B cell (primary cell): Measurements from ENCODE around the gene SWAP70. TPM values are rescaled to one million over a fixed set of nuclear protein-coding genes. Genes with fewer than 3 reads are reported as not detected.

Experiments used
- ATAC-seq: fragments of 200-7000 bp; cut with Tn5 transposase; one replicate; pipeline ENCODE4 v1.10.0; 2021; ENCODE audit warnings: low read depth, mild to moderate bottlenecking, moderate number of reproducible peaks, moderate library complexity
- CTCF ChIA-PET: fragments of 350-600 bp; sonication (Branson Sonifier 250); formaldehyde crosslinking; loops from one replicate; lab custom pipeline; 2021; ENCODE audit warnings: antibody characterized with exemption, inconsistent platforms; lab: Charles Lee
- POLR2A ChIA-PET: fragments of 350-600 bp; sonication (Branson Sonifier 250); formaldehyde crosslinking; loops from one replicate; lab custom pipeline; 2021; ENCODE audit warnings: antibody characterized with exemption; lab: Charles Lee
- DNase-seq: peaks from one replicate; pipeline ENCODE4 v3.0.0; 2013
- H2AFZ ChIP-seq: 2 replicates; pipeline ENCODE4 v1.6.1; 2012; ENCODE audit warnings: mild to moderate bottlenecking, low read depth, low read length; ENCODE audit not compliant: insufficient read depth, poor library complexity, severe bottlenecking
- H3K27ac ChIP-seq, 2 donors: 1 replicate in 1 of 2; 2 replicates in 1 of 2; pipeline ENCODE4 v1.5.1; 2012 to 2013; ENCODE audit warnings: low read length in 2 of 2, mild to moderate bottlenecking in 2 of 2, moderate library complexity in 1 of 2
- H3K27me3 ChIP-seq, 4 experiments: fragments of 200-600 bp in 1 of 4; sonication (generic) in 1 of 4; replicated peaks in 1 of 4; 1 replicate in 2 of 4; 2 replicates in 2 of 4; pipeline versions ENCODE4 v1.6.1 to v1.7.0; 2013 to 2016; ENCODE audit warnings: low read length in 3 of 4, mild to moderate bottlenecking in 2 of 4, mixed read lengths in 1 of 4, moderate library complexity in 1 of 4; ENCODE audit not compliant: insufficient read depth in 4 of 4, control insufficient read depth in 3 of 4; ENCODE audit errors: control extremely low read depth in 1 of 4
- H3K36me3 ChIP-seq, 2 experiments: replicated peaks in 1 of 2; 1 replicate in 1 of 2; 2 replicates in 1 of 2; pipeline versions ENCODE4 v1.6.1 to v1.7.1; 2013; ENCODE audit warnings: low read length in 1 of 2; ENCODE audit not compliant: insufficient read depth in 2 of 2, control insufficient read depth in 1 of 2; ENCODE audit errors: control extremely low read depth in 1 of 2, extremely low read depth in 1 of 2
- H3K4me1 ChIP-seq, 2 donors: fragments of 200-600 bp in 1 of 2; sonication (generic) in 1 of 2; 1 replicate in 1 of 2; 2 replicates in 1 of 2; pipeline versions ENCODE4 v1.5.1 to v1.6.1; 2013 to 2017; ENCODE audit warnings: low read length in 2 of 2; ENCODE audit not compliant: control insufficient read depth in 2 of 2, insufficient read depth in 2 of 2
- H3K4me2 ChIP-seq: replicated peaks from 2 replicates; pipeline ENCODE3; 2012; ENCODE audit warnings: mild to moderate bottlenecking, low read depth, low read length; ENCODE audit not compliant: poor library complexity, severe bottlenecking
- H3K4me3 ChIP-seq, 5 experiments: fragments of 200-600 bp in 1 of 5; sonication (generic) in 1 of 5; 1 replicate in 3 of 5; 2 replicates in 2 of 5; pipeline versions ENCODE4 v1.5.1 to v1.7.0; 2011 to 2016; ENCODE audit warnings: low read length in 4 of 5, mild to moderate bottlenecking in 4 of 5, low read depth in 2 of 5, control low read depth in 1 of 5, moderate library complexity in 1 of 5; ENCODE audit not compliant: insufficient read depth in 1 of 5; ENCODE audit errors: control extremely low read depth in 1 of 5, extremely low read depth in 1 of 5
- H3K79me2 ChIP-seq: fragments of 200-600 bp; sonication (generic); one replicate; pipeline ENCODE4 v1.6.0; 2016; ENCODE audit warnings: low read length; ENCODE audit not compliant: control insufficient read depth, insufficient read depth
- H3K9ac ChIP-seq: fragments of 200-600 bp; sonication (generic); 2 replicates; pipeline ENCODE4 v1.6.1; 2017; ENCODE audit warnings: mild to moderate bottlenecking, low read length, moderate library complexity
- H3K9me3 ChIP-seq, 3 donors: one replicate each; pipeline versions ENCODE4 v1.6.1 to v1.7.1; 2013; ENCODE audit warnings: low read length in 2 of 3; ENCODE audit not compliant: control insufficient read depth in 2 of 3, insufficient read depth in 1 of 3; ENCODE audit errors: control extremely low read depth in 1 of 3
- H4K20me1 ChIP-seq: 2 replicates; pipeline ENCODE4 v1.6.0; 2012; ENCODE audit warnings: mild to moderate bottlenecking, low read length; ENCODE audit not compliant: insufficient read depth, control insufficient read depth, poor library complexity, severe bottlenecking
- H3K27ac Mint-ChIP-seq: one replicate; pipeline ENCODE4 v1.8.0; 2021; ENCODE audit warnings: mixed read lengths
- H3K27me3 Mint-ChIP-seq: one replicate; pipeline ENCODE4 v1.8.0; 2021; ENCODE audit warnings: mixed read lengths
- H3K4me1 Mint-ChIP-seq: one replicate; pipeline ENCODE4 v1.8.0; 2021; ENCODE audit warnings: mixed read lengths
- H3K4me3 Mint-ChIP-seq: one replicate; pipeline ENCODE4 v1.8.0; 2021; ENCODE audit warnings: mixed read lengths
- H3K9me3 Mint-ChIP-seq: one replicate; pipeline ENCODE4 v1.8.0; 2022; ENCODE audit warnings: mixed read lengths; ENCODE audit not compliant: insufficient read depth
- CTCF ChIP-seq: fragments of 200-600 bp; IDR thresholded peaks from one replicate; pipeline ENCODE4 v1.8.0; 2022; ENCODE audit warnings: antibody characterized with exemption, mild to moderate bottlenecking
- EZH2 ChIP-seq: IDR thresholded peaks from 2 replicates; pipeline ENCODE4 v1.6.1; 2012; ENCODE audit warnings: borderline replicate concordance, low read depth, mild to moderate bottlenecking, moderate library complexity, low read length; ENCODE audit not compliant: insufficient read depth, poor library complexity, severe bottlenecking
- WGBS: methylation state at CpG from one replicate; pipeline ENCODE4 v1.1.5; 2013; ENCODE audit warnings: missing lambda C conversion rate; ENCODE audit not compliant: insufficient coverage; 5-methylcytosine and 5-hydroxymethylcytosine counted together
- intact Hi-C: fragments of 100-400 bp; cut with micrococcal nuclease; formaldehyde crosslinking; loops from one replicate; pipeline ENCODE4 v1.10.0; 2022
- polyA plus RNA-seq: library from polyadenylated mRNA; depleted of rRNA; stranded (reverse); fragments of >200 nt; gene quantifications from 2 replicates; pipeline ENCODE4 v1.2.3, GENCODE V29; 2012
- total RNA-seq, 2 donors: library from RNA; stranded (reverse); fragments of 120-200 nt in 1 of 2; gene quantifications; 1 replicate in 1 of 2; 2 replicates in 1 of 2; pipeline versions ENCODE4 v1.2.3 to v1.2.4, GENCODE V29; 2013 to 2022

Gene SWAP70
- total and polyA plus RNA-seq, 2 donors (not counting 1 experiment from before 2014, with no cell fraction given) = 69.8 to 200 TPM

GRCh38 chr11:9672288-9672916, 8.5 kb downstream of the SWAP70 start:
- peak overlapping the region; percentile 44 to 68 for H3K27ac ChIP-seq
- H3K9me3 ChIP-seq = no peaks in the 10 kb centered on the region
- H3K9me3 Mint-ChIP-seq = no peaks in the 10 kb centered on the region
- no peaks in the 10 kb centered on the region for H3K27me3 Mint-ChIP-seq
- POLR2A ChIA-PET = interaction anchor here (0.6 to 1.3 kb wide), 2 partner anchors 15 to 52 kb away, joined by 4 to 5 read pairs; no protein-coding TSS in a partner anchor
- intact Hi-C loops = no loop called here
- H2AFZ ChIP-seq = no peak overlapping the region
- H3K27ac Mint-ChIP-seq = no peak overlapping the region
- H4K20me1 ChIP-seq = no peaks in the 10 kb centered on the region
- peak overlapping the region; percentile 81 for H3K4me3 Mint-ChIP-seq
- WGBS = no CpG with 5 or more reads among the region's 3 CpGs
- peaks cover 85% of the 10 kb centered on the region for H3K79me2 ChIP-seq
- no peak for DNase-seq
- peaks cover 72 to 80% of the 10 kb centered on the region in 2 donors for H3K4me1 ChIP-seq
- no peak overlapping the region for H3K9ac ChIP-seq
- CTCF ChIA-PET = interaction anchor here (0.6 to 12.4 kb wide), 6 partner anchors 26 to 76 kb away, joined by 3 to 94 read pairs (median 4); no protein-coding TSS in a partner anchor
- peaks cover 7 to 31% of the 10 kb centered on the region in 2 experiments for H3K36me3 ChIP-seq
- TF ChIP-seq EZH2 (no peak), CTCF (no peak)
- peaks cover 61% of the 10 kb centered on the region for H3K4me1 Mint-ChIP-seq
- H3K4me2 ChIP-seq = peak overlapping the region; percentile 59
- no peaks in the 10 kb centered on the region for H3K27me3 ChIP-seq
- ATAC-seq = no peak
- H3K4me3 ChIP-seq = peak overlapping the region in 1 of 5 experiments; percentile 33

- Histone ChIP-seq H3K9me3 (no peaks in the 10 kb centered on the region), H3K36me3 (peaks cover 7 to 30% of the 10 kb centered on the region in 2 experiments), H4K20me1 (no peaks in the 10 kb centered on the region), H3K27me3 (no peaks in the 10 kb centered on the region), H3K79me2 (peaks cover 85% of the 10 kb centered on the region), H3K4me3 (no peak overlapping the region), H3K27ac (peak overlapping the region; percentile 44 to 68), H3K4me1 (peaks cover 72 to 77% of the 10 kb centered on the region in 2 donors), H3K9ac (peak overlapping the region; percentile 38), H2AFZ (no peak overlapping the region), H3K4me2 (peak overlapping the region; percentile 59)
- ChIA-PET POLR2A (interaction anchor here (1.3 to 1.5 kb wide), 2 partner anchors 9 to 14 kb away, joined by 4 to 5 read pairs; partner anchors contain the start of gene SWAP70), CTCF (interaction anchor here (0.6 to 12.4 kb wide), 6 partner anchors 8 to 76 kb away, joined by 3 to 94 read pairs (median 4); no protein-coding TSS in a partner anchor)
- TF ChIP-seq EZH2 = no peak
- TF ChIP-seq CTCF = no peak
- DNase-seq (no peak), ATAC-seq (no peak)
- Mint-ChIP-seq H3K4me3 (peak overlapping the region; percentile 81), H3K27me3 (no peaks in the 10 kb centered on the region), H3K27ac (peak overlapping the region; percentile 92), H3K4me1 (peaks cover 64% of the 10 kb centered on the region), H3K9me3 (no peaks in the 10 kb centered on the region)
- 95% methylated on average over 2 of the region's 4 CpGs for WGBS
- intact Hi-C loops = no loop called here
Measured at GRCh38 chr11:9672918-9673317, 9.0 kb downstream of the SWAP70 start.
